Cerebellar cortex (tissue), 1 donor: ENCODE measurements around the gene IQCE.
"Not testable (repeated sequence)": the region's sequence is repeated elsewhere in the genome, so short reads cannot be mapped to it uniquely, and the experiment has no call there.

Source experiments
- DNase-seq: peaks from one replicate; pipeline ENCODE4 v3.0.0-alpha.2; 2015; ENCODE audit warnings: low spot score

Gene IQCE

DNA sequence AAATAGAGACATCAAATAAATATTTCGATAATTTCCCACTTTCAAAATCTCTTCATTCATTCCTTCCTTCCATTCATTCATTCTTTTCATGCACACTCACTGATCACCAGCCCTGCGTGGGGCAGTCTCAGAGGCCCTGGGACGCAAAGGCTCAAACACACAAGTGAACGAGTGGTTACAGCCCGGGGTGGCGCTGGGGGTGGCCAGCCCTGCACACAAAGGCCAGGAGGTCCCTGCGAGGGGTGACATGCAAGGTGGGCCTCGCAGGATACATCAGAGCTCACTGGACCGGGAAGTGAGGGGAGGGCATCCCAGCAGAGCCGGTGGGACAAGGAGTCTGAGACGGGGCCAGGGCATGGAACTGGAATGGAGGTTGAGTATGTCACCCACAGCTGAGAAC, 43.1 kb downstream of the IQCE start:
- DNase-seq: no peak

- no peak for DNase-seq
These were observed 43.7 kb downstream of the IQCE start for GRCh38 chr7:2602406-2603043.

GRCh38 chr7:2603044-2603965, 44.5 kb downstream of the IQCE start:
- no peak for DNase-seq

GRCh38 chr7:2604608-2605174, 45.9 kb downstream of the IQCE start:
- DNase-seq: no peak

- no peak for DNase-seq
These were observed 47.1 kb downstream of the IQCE start for GRCh38 chr7:2605608-2606538.

DNA sequence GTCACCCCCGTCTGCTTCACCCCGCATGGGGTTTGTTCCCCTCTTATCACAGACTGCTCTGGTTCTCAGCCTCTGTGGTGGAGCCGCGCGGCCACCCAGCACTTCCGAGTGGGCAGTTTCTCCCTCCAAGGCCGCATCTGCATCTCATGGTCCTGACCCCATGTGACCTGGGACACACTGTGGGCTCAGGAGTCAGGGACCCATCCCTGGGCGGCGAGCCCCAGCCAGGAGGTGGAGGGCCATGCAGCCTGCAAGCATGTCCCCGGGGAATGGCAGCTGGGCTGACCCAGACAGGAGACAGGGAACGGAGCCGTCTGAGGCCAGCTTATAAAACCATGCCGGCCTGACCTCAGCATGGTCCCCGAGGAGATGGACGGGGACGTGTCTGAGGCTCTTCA, 47.8 kb downstream of the IQCE start:
- DNase-seq: no peak

DNA sequence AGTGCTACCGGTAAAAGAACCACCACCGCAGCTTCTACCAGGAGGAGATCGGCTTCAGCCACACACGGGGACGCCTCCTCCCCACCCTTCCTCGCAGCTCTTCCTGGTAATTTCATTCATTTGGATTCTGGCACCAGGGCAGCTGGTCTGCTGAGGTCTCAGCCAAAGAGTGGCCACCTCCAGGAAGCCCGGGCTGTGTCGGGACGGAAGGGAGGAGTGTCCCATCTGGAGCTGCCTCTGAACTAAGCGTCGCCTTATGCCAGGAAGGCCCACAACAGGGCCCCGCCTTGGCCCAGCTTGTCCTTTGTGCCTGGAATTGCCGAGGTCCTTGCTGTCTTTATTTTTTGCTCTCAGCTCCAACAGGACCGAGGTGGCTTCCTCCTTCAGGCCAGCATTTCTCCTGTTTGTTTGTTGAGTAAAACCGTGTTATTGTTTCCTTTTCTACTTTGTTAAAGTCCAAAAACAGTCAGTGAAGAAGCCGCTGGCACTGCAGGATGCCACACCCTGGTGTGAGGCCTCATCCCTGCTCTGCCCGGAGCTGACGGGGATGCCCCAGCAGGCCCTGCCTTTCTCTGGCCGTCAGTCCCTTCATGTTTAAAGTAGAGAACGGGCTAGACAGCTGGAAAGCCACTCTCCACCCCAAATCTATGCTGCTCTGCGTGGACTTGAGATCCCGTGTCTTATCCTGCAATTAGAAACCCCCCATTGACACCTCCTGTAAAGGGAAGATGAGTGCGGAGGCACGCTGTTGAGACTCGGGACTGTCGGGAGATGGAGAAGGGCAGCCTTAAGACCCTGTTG, 48.5 kb downstream of the IQCE start:
- peak; percentile 81 for DNase-seq

- DNase-seq: no peak
These were observed 49.4 kb downstream of the IQCE start for GRCh38 chr7:2607923-2608904.

GRCh38 chr7:2608921-2609411, 50.2 kb downstream of the IQCE start:
- peak; percentile 64 for DNase-seq

DNA sequence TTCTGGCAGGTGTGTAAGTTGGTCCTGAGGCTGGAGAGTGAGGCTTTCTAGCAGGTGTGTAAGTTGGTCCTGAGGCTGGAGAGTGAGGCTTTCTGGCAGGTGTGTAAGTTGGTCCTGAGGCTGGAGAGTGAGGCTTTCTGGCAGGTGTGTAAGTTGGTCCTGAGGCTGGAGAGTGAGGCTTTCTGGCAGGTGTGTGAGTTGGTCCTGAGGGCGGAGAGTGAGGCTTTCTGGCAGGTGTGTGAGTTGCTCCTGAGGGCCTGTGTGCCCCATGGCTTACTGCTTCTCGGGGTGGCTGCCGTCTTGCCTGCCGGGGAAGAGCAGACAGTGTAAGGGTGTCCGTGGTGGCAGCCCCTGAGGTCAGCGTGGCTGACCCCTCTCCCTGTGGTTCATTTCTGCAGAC, 50.9 kb downstream of the IQCE start:
- not testable (repeated sequence) for DNase-seq

GRCh38 chr7:2610466-2610865, 51.7 kb downstream of the IQCE start:
- DNase-seq: no peak

- DNase-seq: no peak
These were observed 52.1 kb downstream of the IQCE start for GRCh38 chr7:2610898-2611297.

DNA sequence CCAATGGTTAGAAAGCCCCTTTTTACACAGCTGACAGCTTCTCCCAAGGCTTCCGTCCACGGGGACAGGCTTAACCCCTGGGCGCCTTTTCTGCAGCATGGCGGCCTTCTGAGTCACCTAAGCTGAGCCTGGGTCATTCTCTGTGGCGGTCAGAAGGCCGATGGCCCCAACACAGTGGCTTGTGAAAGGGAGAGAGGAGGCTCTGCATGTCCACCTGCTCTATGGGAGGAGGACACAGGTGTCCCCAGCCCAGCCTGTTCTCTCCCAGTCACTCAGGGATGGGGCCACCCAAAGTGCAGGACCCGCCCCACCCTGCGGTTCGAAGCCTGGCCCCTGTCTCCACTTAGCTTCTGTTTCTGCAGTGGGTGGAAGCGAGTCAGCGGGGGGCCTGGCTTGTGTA, 52.6 kb downstream of the IQCE start:
- DNase-seq: no peak

GRCh38 chr7:2611922-2612321, 53.1 kb downstream of the IQCE start:
- DNase-seq: no peak

GRCh38 chr7:2612445-2613097, 53.8 kb downstream of the IQCE start:
- DNase-seq: no peak

DNA sequence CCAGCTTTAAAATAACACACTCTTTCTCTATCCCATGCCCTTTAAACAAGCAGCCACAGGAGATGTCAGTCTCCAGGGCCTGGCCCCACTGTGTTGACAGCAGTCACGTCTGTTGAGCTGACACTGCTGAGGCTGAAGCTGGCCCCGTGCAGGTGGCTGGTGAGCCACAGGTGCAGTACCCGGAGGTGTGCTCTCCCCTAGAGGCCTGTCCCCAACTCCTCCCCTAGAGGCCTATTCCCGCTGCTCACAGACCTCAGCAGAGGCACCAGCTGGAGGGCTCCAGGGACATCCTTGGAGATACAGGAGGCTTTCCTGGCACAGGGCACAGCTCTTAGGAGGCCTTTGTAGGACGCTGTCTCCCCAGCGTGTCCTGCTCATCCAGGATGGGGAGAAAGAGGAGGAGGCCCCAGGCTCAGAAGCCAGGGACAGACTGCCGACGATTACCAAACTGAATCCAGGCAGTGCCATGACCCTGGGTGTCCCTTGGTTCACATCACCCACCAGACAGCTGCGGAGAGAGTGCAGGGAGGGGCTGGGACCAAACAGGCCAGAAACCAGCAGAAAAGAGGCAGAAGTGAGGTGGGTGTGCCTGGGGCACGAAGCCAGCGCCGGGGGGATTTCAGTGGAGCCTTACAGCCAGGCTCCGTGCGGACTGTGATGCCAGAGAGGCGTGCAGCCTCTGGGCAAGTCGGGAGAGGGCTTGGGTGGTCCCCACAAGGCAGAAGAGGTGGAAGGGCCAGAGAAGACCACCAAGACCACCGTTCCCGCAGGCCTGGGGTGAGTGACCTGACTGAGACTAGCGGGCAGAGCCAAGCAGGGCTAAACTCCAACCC, 54.5 kb downstream of the IQCE start:
- no peak for DNase-seq

DNA sequence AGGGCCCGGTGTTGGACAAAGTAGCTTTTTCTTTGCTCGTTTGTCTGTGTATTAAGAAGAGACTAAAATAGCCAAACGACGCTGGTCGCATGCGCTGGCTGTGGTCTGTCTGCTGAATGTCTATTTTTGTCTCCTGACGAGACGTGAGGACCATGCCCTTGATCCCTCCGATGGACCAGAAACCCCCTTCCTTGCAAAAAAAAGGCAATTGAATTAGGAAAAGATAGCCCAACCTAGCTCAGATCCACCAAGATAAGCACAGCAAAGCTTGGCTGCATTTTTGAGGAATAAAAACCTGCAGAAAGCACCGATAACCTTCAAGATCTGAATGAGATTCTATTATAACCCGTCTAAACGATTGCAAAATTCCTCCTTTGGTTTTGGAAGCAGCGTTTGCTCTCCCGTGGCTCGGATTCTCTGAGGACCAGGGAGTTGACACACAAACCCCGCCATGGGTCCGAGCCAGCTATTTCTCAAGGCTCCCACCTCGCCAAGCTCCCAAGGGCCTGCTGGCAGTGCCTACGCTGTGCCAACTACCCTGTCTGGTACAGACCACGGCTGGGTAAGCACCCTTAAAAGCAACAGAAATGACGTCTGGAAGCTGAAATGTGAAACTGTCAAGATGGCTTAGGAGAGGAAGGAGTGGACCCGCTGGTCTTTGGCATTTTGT, 55.3 kb downstream of the IQCE start:
- DNase-seq: no peak
